ENCODE data around the gene RAB21. TPM values are rescaled to one million over a fixed set of nuclear protein-coding genes. Genes with fewer than 3 reads are reported as not detected.

RAB21 gene
- total RNA-seq, 5 donors from 2014 or later (not counting 1 experiment from before 2014, with no cell fraction given) = 55.3 to 65.2 (median 63.6) TPM

- no CpG with 5 or more reads among the region's 1 CpG for WGBS (ENCODE audit: insufficient coverage)
- Mint-ChIP-seq H3K4me3 (no peak overlapping the region), H3K9me3 (no peaks in the 10 kb centered on the region), H3K27me3 (no peaks in the 10 kb centered on the region), H3K4me1 (peaks cover 11 to 19% (median 13%) of the 10 kb centered on the region in 3 donors), H3K27ac (peak overlapping the region in 1 of 2 donors; percentile 56), H3K36me3 (peaks cover 28% of the 10 kb centered on the region)
- no peaks in the 10 kb centered on the region for H3K9me3 ChIP-seq
- POLR2A ChIA-PET = no interaction called here
- H3K4me1 ChIP-seq (ENCODE audit: control insufficient read depth in 1 of 2, extremely low read depth in 1 of 2, insufficient read depth in 2 of 2, low read length in 2 of 2) = peaks cover 0 to 12% of the 10 kb centered on the region in 2 experiments
- DNase-seq (no peak), ATAC-seq (replicated peaks in 1 of 4) (no peak)
- peaks cover 0 to 32% of the 10 kb centered on the region in 2 donors for H3K36me3 ChIP-seq (ENCODE audit: control insufficient read depth in 2 of 2, extremely low read depth in 1 of 2, insufficient read depth in 1 of 2, low read length in 1 of 2)
- H3K27me3 ChIP-seq (replicated peaks in 1 of 2; ENCODE audit: control insufficient read depth in 2 of 2, extremely low read depth in 1 of 2, insufficient read depth in 2 of 2, low read length in 1 of 2) = no peaks in the 10 kb centered on the region
- CTCF ChIA-PET = interaction anchor here in 1 of 2 donors (0.6 to 1.0 kb wide), 2 partner anchors 57 to 60 kb away, joined by 3 read pairs; no protein-coding TSS in a partner anchor
- H3K27ac ChIP-seq (ENCODE audit: low read length) = no peak overlapping the region
- H3K4me3 ChIP-seq (ENCODE audit: control insufficient read depth in 1 of 2, extremely low read depth in 1 of 2, low read length in 1 of 2) = no peak overlapping the region
Observed at GRCh38 chr12:71786829-71787228, 32.2 kb downstream of the RAB21 start.

- ChIA-PET CTCF (interaction anchor here (0.6 to 1.2 kb wide), 3 partner anchors 8 to 109 kb away, joined by 4 to 5 read pairs (median 4); no protein-coding TSS in a partner anchor), POLR2A (interaction anchor here in 1 of 2 donors (0.7 kb wide), 1 partner anchor 72 kb away, joined by 3 read pairs; no protein-coding TSS in a partner anchor)
- Histone ChIP-seq H3K27me3 (replicated peaks in 1 of 2; ENCODE audit: control insufficient read depth in 2 of 2, extremely low read depth in 1 of 2, insufficient read depth in 2 of 2, low read length in 1 of 2) (no peaks in the 10 kb centered on the region), H3K27ac (ENCODE audit: low read length) (no peak overlapping the region), H3K4me1 (ENCODE audit: control insufficient read depth in 1 of 2, extremely low read depth in 1 of 2, insufficient read depth in 2 of 2, low read length in 2 of 2) (peaks cover 0 to 12% of the 10 kb centered on the region in 2 experiments), H3K4me3 (ENCODE audit: control insufficient read depth in 1 of 2, extremely low read depth in 1 of 2, low read length in 1 of 2) (no peak overlapping the region), H3K9me3 (no peaks in the 10 kb centered on the region), H3K36me3 (ENCODE audit: control insufficient read depth in 2 of 2, extremely low read depth in 1 of 2, insufficient read depth in 1 of 2, low read length in 1 of 2) (peaks cover 0 to 30% of the 10 kb centered on the region in 2 donors)
- ATAC-seq (replicated peaks in 1 of 4) (peak in 1 of 4 experiments; percentile 42), DNase-seq (no peak)
- Mint-ChIP-seq H3K27me3 (no peaks in the 10 kb centered on the region), H3K4me3 (no peak overlapping the region), H3K27ac (peak overlapping the region; percentile 13 to 56), H3K36me3 (peaks cover 28% of the 10 kb centered on the region), H3K9me3 (no peaks in the 10 kb centered on the region), H3K4me1 (peaks cover 11 to 19% (median 13%) of the 10 kb centered on the region in 3 donors)
- 60% methylated on average over 1 of the region's 1 CpG for WGBS (ENCODE audit: insufficient coverage)
Observed at GRCh38 chr12:71787580-71787979, 32.9 kb downstream of the RAB21 start.

- no CpG with 5 or more reads among the region's 1 CpG for WGBS (ENCODE audit: insufficient coverage)
- POLR2A ChIA-PET = no interaction called here
Observed at GRCh38 chr12:71790331-71790730, 35.7 kb downstream of the RAB21 start.

GRCh38 chr12:71791473-71792150 is 36.9 kb downstream of the RAB21 start:
- no peak for DNase-seq
- 80% methylated on average over 2 of the region's 4 CpGs for WGBS (ENCODE audit: insufficient coverage)
- no peak overlapping the region for H3K27ac Mint-ChIP-seq
- H3K36me3 ChIP-seq (ENCODE audit: control insufficient read depth in 2 of 2, extremely low read depth in 1 of 2, insufficient read depth in 1 of 2, low read length in 1 of 2) = peaks cover 0 to 11% of the 10 kb centered on the region in 2 donors
- H3K27me3 Mint-ChIP-seq = no peaks in the 10 kb centered on the region
- H3K4me3 Mint-ChIP-seq = no peak overlapping the region
- no peak for ATAC-seq (replicated peaks in 1 of 4)
- peaks cover 11% of the 10 kb centered on the region for H3K36me3 Mint-ChIP-seq
- ChIA-PET CTCF (no interaction called here), POLR2A (no interaction called here)
- no peaks in the 10 kb centered on the region for H3K9me3 ChIP-seq
- peaks cover 10 to 12% (median 11%) of the 10 kb centered on the region in 3 donors for H3K4me1 Mint-ChIP-seq
- H3K4me1 ChIP-seq (ENCODE audit: control insufficient read depth in 1 of 2, extremely low read depth in 1 of 2, insufficient read depth in 2 of 2, low read length in 2 of 2) = peaks cover 0 to 8% of the 10 kb centered on the region in 2 experiments
- H3K27ac ChIP-seq (ENCODE audit: low read length) = no peak overlapping the region
- no peak overlapping the region for H3K4me3 ChIP-seq (ENCODE audit: control insufficient read depth in 1 of 2, extremely low read depth in 1 of 2, low read length in 1 of 2)
- no peaks in the 10 kb centered on the region for H3K9me3 Mint-ChIP-seq
- no peaks in the 10 kb centered on the region for H3K27me3 ChIP-seq (replicated peaks in 1 of 2; ENCODE audit: control insufficient read depth in 2 of 2, extremely low read depth in 1 of 2, insufficient read depth in 2 of 2, low read length in 1 of 2)

More at GRCh38 chr12:71790331-71790730, 35.7 kb downstream of the RAB21 start:
- Histone ChIP-seq H3K27ac (ENCODE audit: low read length) (no peak overlapping the region), H3K4me1 (ENCODE audit: control insufficient read depth in 1 of 2, extremely low read depth in 1 of 2, insufficient read depth in 2 of 2, low read length in 2 of 2) (peaks cover 0 to 12% of the 10 kb centered on the region in 2 experiments), H3K4me3 (ENCODE audit: control insufficient read depth in 1 of 2, extremely low read depth in 1 of 2, low read length in 1 of 2) (no peak overlapping the region), H3K27me3 (replicated peaks in 1 of 2; ENCODE audit: control insufficient read depth in 2 of 2, extremely low read depth in 1 of 2, insufficient read depth in 2 of 2, low read length in 1 of 2) (no peaks in the 10 kb centered on the region), H3K36me3 (ENCODE audit: control insufficient read depth in 2 of 2, extremely low read depth in 1 of 2, insufficient read depth in 1 of 2, low read length in 1 of 2) (peaks cover 0 to 21% of the 10 kb centered on the region in 2 donors), H3K9me3 (no peaks in the 10 kb centered on the region)
- H3K4me3 Mint-ChIP-seq = no peak overlapping the region
- ATAC-seq (replicated peaks in 1 of 4) (no peak), DNase-seq (no peak)
- no peaks in the 10 kb centered on the region for H3K27me3 Mint-ChIP-seq
- H3K9me3 Mint-ChIP-seq = no peaks in the 10 kb centered on the region
- H3K27ac Mint-ChIP-seq = peak overlapping the region in 1 of 2 donors; percentile 24
- H3K4me1 Mint-ChIP-seq = peaks cover 11 to 14% (median 13%) of the 10 kb centered on the region in 3 donors
- peaks cover 15% of the 10 kb centered on the region for H3K36me3 Mint-ChIP-seq
- CTCF ChIA-PET = interaction anchor here in 1 of 2 donors (1.7 kb wide), 1 partner anchor 10 kb away, joined by 6 read pairs; no protein-coding TSS in a partner anchor

GRCh38 chr12:71792599-71792998 is 37.9 kb downstream of the RAB21 start:
- Histone ChIP-seq H3K36me3 (ENCODE audit: control insufficient read depth in 2 of 2, extremely low read depth in 1 of 2, insufficient read depth in 1 of 2, low read length in 1 of 2) (peaks cover 0 to 6% of the 10 kb centered on the region in 2 donors), H3K27ac (ENCODE audit: low read length) (no peak overlapping the region), H3K9me3 (no peaks in the 10 kb centered on the region), H3K4me1 (ENCODE audit: control insufficient read depth in 1 of 2, extremely low read depth in 1 of 2, insufficient read depth in 2 of 2, low read length in 2 of 2) (peaks cover 0 to 4% of the 10 kb centered on the region in 2 experiments), H3K27me3 (replicated peaks in 1 of 2; ENCODE audit: control insufficient read depth in 2 of 2, extremely low read depth in 1 of 2, insufficient read depth in 2 of 2, low read length in 1 of 2) (no peaks in the 10 kb centered on the region), H3K4me3 (ENCODE audit: control insufficient read depth in 1 of 2, extremely low read depth in 1 of 2, low read length in 1 of 2) (no peak overlapping the region)
- WGBS (ENCODE audit: insufficient coverage) = 100% methylated on average over 1 of the region's 1 CpG
- Mint-ChIP-seq H3K9me3 (no peaks in the 10 kb centered on the region), H3K4me1 (peaks cover 2 to 4% (median 4%) of the 10 kb centered on the region in 3 donors), H3K27ac (no peak overlapping the region), H3K36me3 (peaks cover 5% of the 10 kb centered on the region), H3K4me3 (no peak overlapping the region), H3K27me3 (no peaks in the 10 kb centered on the region)
- DNase-seq = no peak
- ChIA-PET CTCF (interaction anchor here (0.6 to 3.9 kb wide), 4 partner anchors 13 to 54 kb away, joined by 3 to 14 read pairs (median 4); no protein-coding TSS in a partner anchor), POLR2A (no interaction called here)
- no peak for ATAC-seq (replicated peaks in 1 of 4)

- Histone ChIP-seq H3K9me3 (no peaks in the 10 kb centered on the region), H3K36me3 (ENCODE audit: control insufficient read depth in 2 of 2, extremely low read depth in 1 of 2, insufficient read depth in 1 of 2, low read length in 1 of 2) (no peaks in the 10 kb centered on the region), H3K27ac (ENCODE audit: low read length) (no peak overlapping the region), H3K4me3 (ENCODE audit: control insufficient read depth in 1 of 2, extremely low read depth in 1 of 2, low read length in 1 of 2) (no peak overlapping the region), H3K27me3 (replicated peaks in 1 of 2; ENCODE audit: control insufficient read depth in 2 of 2, extremely low read depth in 1 of 2, insufficient read depth in 2 of 2, low read length in 1 of 2) (no peaks in the 10 kb centered on the region), H3K4me1 (ENCODE audit: control insufficient read depth in 1 of 2, extremely low read depth in 1 of 2, insufficient read depth in 2 of 2, low read length in 2 of 2) (no peaks in the 10 kb centered on the region)
- Mint-ChIP-seq H3K4me3 (no peak overlapping the region), H3K36me3 (no peaks in the 10 kb centered on the region), H3K9me3 (peaks cover 0 to 4% (median 0%) of the 10 kb centered on the region in 3 donors), H3K4me1 (no peaks in the 10 kb centered on the region), H3K27me3 (no peaks in the 10 kb centered on the region), H3K27ac (no peak overlapping the region)
- DNase-seq (no peak), ATAC-seq (replicated peaks in 1 of 4) (no peak)
- no CpG with 5 or more reads among the region's 1 CpG for WGBS (ENCODE audit: insufficient coverage)
- ChIA-PET POLR2A (no interaction called here), CTCF (interaction anchor here (0.6 to 3.9 kb wide), 2 partner anchors 16 to 20 kb away, joined by 3 to 14 read pairs; no protein-coding TSS in a partner anchor)
Observed at GRCh38 chr12:71795901-71796300, 41.2 kb downstream of the RAB21 start.
